H7 (cell line): Measurements from ENCODE around the gene GARS1. TPM values are rescaled to one million over a fixed set of nuclear protein-coding genes. Genes with fewer than 3 reads are reported as not detected.
A peak's percentile ranks its signal among the peaks of the same experiment; 100 is the strongest.
"Not testable (repeated sequence)": the region's sequence is repeated elsewhere in the genome, so short reads cannot be mapped to it uniquely, and the experiment has no call there.

Experiments
- DNase-seq: peaks from one replicate; pipeline ENCODE4 v3.0.0; 2012
- H3K27me3 ChIP-seq: 2 replicates; pipeline ENCODE4 v1.6.0; 2011; ENCODE audit warnings: mild to moderate bottlenecking, low read length; ENCODE audit not compliant: control insufficient read depth, insufficient read depth
- H3K36me3 ChIP-seq: replicated peaks from 2 replicates; pipeline ENCODE4 v1.5.1; 2011; ENCODE audit warnings: low read length; ENCODE audit not compliant: control insufficient read depth, insufficient read depth
- H3K4me3 ChIP-seq: 2 replicates; pipeline ENCODE4 v1.5.1; 2011; ENCODE audit warnings: low read depth, mild to moderate bottlenecking, control low read depth, low read length, moderate library complexity; ENCODE audit not compliant: insufficient read depth
- total RNA-seq: library from RNA; depleted of rRNA; stranded (reverse); fragments of >200 nt; shearing (Covaris generic); gene quantifications from 2 replicates; pipeline ENCODE4 v1.2.3, GENCODE V29; 2014

Gene GARS1
- total RNA-seq, 1 experiment from 2014 or later, result 216 TPM

- DNase-seq, result no peak
- H3K36me3 ChIP-seq, result peaks cover 46% of the 10 kb centered on the region
- H3K4me3 ChIP-seq, result no peak overlapping the region
- no peaks in the 10 kb centered on the region for H3K27me3 ChIP-seq
These were observed 36.3 kb downstream of the GARS1 start for GRCh38 chr7:30630986-30631385.

- Histone ChIP-seq H3K4me3 (no peak overlapping the region), H3K36me3 (peaks cover 37% of the 10 kb centered on the region), H3K27me3 (no peaks in the 10 kb centered on the region)
- DNase-seq, result no peak
These were observed 38.5 kb downstream of the GARS1 start for GRCh38 chr7:30633223-30633622.

GRCh38 chr7:30634193-30634626 is 39.5 kb downstream of the GARS1 start:
- Histone ChIP-seq H3K4me3 (no peak overlapping the region), H3K36me3 (peaks cover 32% of the 10 kb centered on the region), H3K27me3 (no peaks in the 10 kb centered on the region)
- DNase-seq, result no peak

- H3K36me3 ChIP-seq, result peaks cover 27% of the 10 kb centered on the region
- DNase-seq, result no peak
- no peak overlapping the region for H3K4me3 ChIP-seq
- H3K27me3 ChIP-seq, result no peaks in the 10 kb centered on the region
These were observed 40.0 kb downstream of the GARS1 start for GRCh38 chr7:30634634-30635201.

GRCh38 chr7:30635798-30636197 is 41.1 kb downstream of the GARS1 start:
- DNase-seq, result no peak
- H3K27me3 ChIP-seq, result no peaks in the 10 kb centered on the region
- H3K36me3 ChIP-seq, result peaks cover 26% of the 10 kb centered on the region
- H3K4me3 ChIP-seq, result no peak overlapping the region

- DNase-seq, H3K36me3 ChIP-seq, H3K27me3 ChIP-seq: not testable (repeated sequence)
- peak overlapping the region; percentile 26 for H3K4me3 ChIP-seq
These were observed 47.6 kb downstream of the GARS1 start for GRCh38 chr7:30642322-30642721.

GRCh38 chr7:30642789-30643188 is 48.1 kb downstream of the GARS1 start:
- DNase-seq, result peak; percentile 23
- Histone ChIP-seq H3K4me3 (peak overlapping the region; percentile 26), H3K36me3 (peaks cover 2% of the 10 kb centered on the region), H3K27me3 (no peaks in the 10 kb centered on the region)

GRCh38 chr7:30644286-30644955 is 49.7 kb downstream of the GARS1 start:
- H3K4me3 ChIP-seq, result no peak overlapping the region
- H3K27me3 ChIP-seq, result no peaks in the 10 kb centered on the region
- peak; percentile 10 for DNase-seq
- peaks cover 2% of the 10 kb centered on the region for H3K36me3 ChIP-seq

GRCh38 chr7:30645661-30646060 is 51.0 kb downstream of the GARS1 start:
- DNase-seq, result peak; percentile 13
- Histone ChIP-seq H3K36me3 (peaks cover 2% of the 10 kb centered on the region), H3K27me3 (no peaks in the 10 kb centered on the region), H3K4me3 (no peak overlapping the region)

- Histone ChIP-seq H3K36me3 (peaks cover 2% of the 10 kb centered on the region), H3K4me3 (no peak overlapping the region), H3K27me3 (no peaks in the 10 kb centered on the region)
- peak; percentile 12 for DNase-seq
These were observed 51.5 kb downstream of the GARS1 start for GRCh38 chr7:30646154-30646553.

GRCh38 chr7:30647589-30648364 is 53.1 kb downstream of the GARS1 start:
- Histone ChIP-seq H3K27me3 (no peaks in the 10 kb centered on the region), H3K4me3 (no peak overlapping the region), H3K36me3 (peaks cover 2% of the 10 kb centered on the region)
- DNase-seq, result peak; percentile 37

GRCh38 chr7:30648744-30649540 is 54.3 kb downstream of the GARS1 start:
- peak; percentile 37 for DNase-seq
- no peaks in the 10 kb centered on the region for H3K27me3 ChIP-seq
- peaks cover 2% of the 10 kb centered on the region for H3K36me3 ChIP-seq
- H3K4me3 ChIP-seq, result no peak overlapping the region

- H3K36me3 ChIP-seq, result peaks cover 2% of the 10 kb centered on the region
- H3K27me3 ChIP-seq, result no peaks in the 10 kb centered on the region
- H3K4me3 ChIP-seq, result no peak overlapping the region
- DNase-seq, result peak; percentile 32
These were observed 55.2 kb downstream of the GARS1 start for GRCh38 chr7:30649717-30650420.

- no peaks in the 10 kb centered on the region for H3K27me3 ChIP-seq
- peak; percentile 68 for DNase-seq
These were observed 55.7 kb downstream of the GARS1 start for GRCh38 chr7:30650421-30650808.

More at GRCh38 chr7:30650421-30650808, 55.7 kb downstream of the GARS1 start:
- no peaks in the 10 kb centered on the region for H3K36me3 ChIP-seq
- H3K4me3 ChIP-seq, result no peak overlapping the region
